Spleen (tissue), 11 donors: ENCODE data around the gene ABCC1. TPM values are rescaled to one million over a fixed set of nuclear protein-coding genes. Genes with fewer than 3 reads are reported as not detected.

ENCODE experiments used
- DNase-seq: peaks from one replicate; pipeline ENCODE4 v3.0.0-alpha.2; 2020
- H3K27ac ChIP-seq, 8 donors: fragments of 200-600 bp; sonication (generic) in 7 of 8; 1 replicate in 4 of 8; 2 replicates in 4 of 8; pipeline versions ENCODE4 v1.5.0 to v1.8.0; 2016 to 2021; ENCODE audit warnings: inconsistent platforms in 4 of 8, mild to moderate bottlenecking in 4 of 8, moderate library complexity in 1 of 8
- H3K27me3 ChIP-seq, 7 donors: fragments of 200-600 bp; sonication (generic) in 6 of 7; replicated peaks in 1 of 7; 1 replicate in 4 of 7; 2 replicates in 3 of 7; pipeline versions ENCODE4 v1.5.0 to v1.8.0; 2016 to 2021; ENCODE audit warnings: inconsistent platforms in 3 of 7, mild to moderate bottlenecking in 1 of 7
- H3K36me3 ChIP-seq, 6 donors: fragments of 200-600 bp; sonication (generic) in 5 of 6; 1 replicate in 4 of 6; 2 replicates in 2 of 6; pipeline versions ENCODE4 v1.5.0 to v1.8.0; 2016 to 2021; ENCODE audit warnings: inconsistent platforms in 2 of 6
- H3K4me1 ChIP-seq, 6 donors: fragments of 200-600 bp; sonication (generic) in 5 of 6; 1 replicate in 3 of 6; 2 replicates in 3 of 6; pipeline versions ENCODE4 v1.5.0 to v1.8.0; 2016 to 2021; ENCODE audit warnings: inconsistent platforms in 3 of 6
- H3K4me3 ChIP-seq, 8 donors: fragments of 200-600 bp; sonication (generic) in 7 of 8; 1 replicate in 4 of 8; 2 replicates in 4 of 8; pipeline versions ENCODE4 v1.5.0 to v1.8.0; 2016 to 2021; ENCODE audit warnings: inconsistent platforms in 4 of 8, mild to moderate bottlenecking in 4 of 8, moderate library complexity in 2 of 8
- H3K9me3 ChIP-seq, 8 donors: fragments of 200-600 bp; sonication (generic) in 7 of 8; 1 replicate in 4 of 8; 2 replicates in 4 of 8; pipeline versions ENCODE4 v1.5.0 to v1.8.0; 2016 to 2021; ENCODE audit warnings: inconsistent platforms in 4 of 8
- POLR2A ChIP-seq, 3 donors: fragments of 450-650 bp; IDR thresholded peaks; one replicate each; pipeline ENCODE4 v1.5.1; 2017; ENCODE audit warnings: antibody characterized with exemption in 3 of 3, mild to moderate bottlenecking in 1 of 3
- POLR2AphosphoS5 ChIP-seq, 3 donors: sonication (generic); formaldehyde crosslinking; IDR thresholded peaks; one replicate each; pipeline ENCODE4 v1.5.1; 2017; ENCODE audit warnings: antibody characterized with exemption in 3 of 3
- WGBS, 5 donors: extraction: QIAGEN DNeasy Blood & Tissue Kit in 3 of 5; methylation state at CpG; one replicate each; pipeline versions ENCODE4 v1.1.5 to v1.1.7; 2013 to 2018; 5-methylcytosine and 5-hydroxymethylcytosine counted together
- intact Hi-C: fragments of 100-400 bp; cut with DNase I; formaldehyde crosslinking; loops from one replicate; pipeline ENCODE4 v1.15.0; 2023; ENCODE audit warnings: low total_unique reads
- polyA plus RNA-seq, 3 donors: library from polyadenylated mRNA; stranded (reverse); fragments of 200-250 nt; gene quantifications; one replicate each; pipeline ENCODE4 v1.2.1, GENCODE V29; 2013
- total RNA-seq, 7 donors: library from RNA; depleted of rRNA in 3 of 7; stranded (reverse); fragments of >200 nt in 3 of 7; fragmentation: NEBNext Ultra II Directional in 4 of 7; extraction: Animal tissue kit (Norgen Biotek cat#: 25700) in 4 of 7; gene quantifications; one replicate each; pipeline versions ENCODE4 v1.1.0 to v1.2.1, GENCODE V29; 2016 to 2021
- TF ChIP-seq, protein P1 (sequence below), 11 experiments: fragments of 200-600 bp in 7 of 11; fragments of 450-650 bp in 4 of 11; sonication (generic) in 4 of 11; IDR thresholded peaks in 8 of 11; conservative IDR thresholded peaks in 3 of 11; 1 replicate in 7 of 11; 2 replicates in 4 of 11; pipeline versions ENCODE4 v1.4.0 to v1.8.0; 2016 to 2021; ENCODE audit warnings: antibody characterized with exemption in 11 of 11, inconsistent platforms in 4 of 11, mild to moderate bottlenecking in 1 of 11
- donor health status: healthy with polysubstance abuse.
- donor health status: DM: no; HTN: no; CAD: no; lungs with moderate emphysema.
- donor health status: DM: no; HTN: no; CAD: no.
- donor health status: Bipolar disorder and iron deficiency.
- donor health status: healthy.
- donor health status: DM: no; HTN: no; CAD: no.
- donor health status: DM: yes; HTN: yes; CAD: no.

ABCC1 gene
- total and polyA plus RNA-seq, 10 donors, result 7.8 to 65.7 (median 52.5) TPM

- Histone ChIP-seq H3K4me1 (no peaks in the 10 kb centered on the region), H3K27ac (no peak overlapping the region), H3K36me3 (peaks cover 0 to 8% (median 0%) of the 10 kb centered on the region in 6 donors), H3K4me3 (no peak overlapping the region), H3K27me3 (no peaks in the 10 kb centered on the region), H3K9me3 (peaks cover 0 to 36% (median 27%) of the 10 kb centered on the region in 8 donors)
- intact Hi-C loops, result no loop called here
- DNase-seq, result no peak
- TF ChIP-seq POLR2AphosphoS5 (IDR thresholded peaks at IDR 0.05), result no peak
- TF ChIP-seq, protein P1, sequence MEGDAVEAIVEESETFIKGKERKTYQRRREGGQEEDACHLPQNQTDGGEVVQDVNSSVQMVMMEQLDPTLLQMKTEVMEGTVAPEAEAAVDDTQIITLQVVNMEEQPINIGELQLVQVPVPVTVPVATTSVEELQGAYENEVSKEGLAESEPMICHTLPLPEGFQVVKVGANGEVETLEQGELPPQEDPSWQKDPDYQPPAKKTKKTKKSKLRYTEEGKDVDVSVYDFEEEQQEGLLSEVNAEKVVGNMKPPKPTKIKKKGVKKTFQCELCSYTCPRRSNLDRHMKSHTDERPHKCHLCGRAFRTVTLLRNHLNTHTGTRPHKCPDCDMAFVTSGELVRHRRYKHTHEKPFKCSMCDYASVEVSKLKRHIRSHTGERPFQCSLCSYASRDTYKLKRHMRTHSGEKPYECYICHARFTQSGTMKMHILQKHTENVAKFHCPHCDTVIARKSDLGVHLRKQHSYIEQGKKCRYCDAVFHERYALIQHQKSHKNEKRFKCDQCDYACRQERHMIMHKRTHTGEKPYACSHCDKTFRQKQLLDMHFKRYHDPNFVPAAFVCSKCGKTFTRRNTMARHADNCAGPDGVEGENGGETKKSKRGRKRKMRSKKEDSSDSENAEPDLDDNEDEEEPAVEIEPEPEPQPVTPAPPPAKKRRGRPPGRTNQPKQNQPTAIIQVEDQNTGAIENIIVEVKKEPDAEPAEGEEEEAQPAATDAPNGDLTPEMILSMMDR (IDR thresholded peaks at IDR 0.05 in 8 of 11, conservative IDR thresholded peaks at IDR 0.05 in 3 of 11), result no peak
- TF ChIP-seq POLR2A (IDR thresholded peaks at IDR 0.05), result no peak
- 62 to 85% (median 75%) methylated on average over 3 of the region's 3 CpGs for WGBS, 5 donors
Observed at GRCh38 chr16:16162591-16162990, 213.2 kb downstream of the ABCC1 start.

DNA sequence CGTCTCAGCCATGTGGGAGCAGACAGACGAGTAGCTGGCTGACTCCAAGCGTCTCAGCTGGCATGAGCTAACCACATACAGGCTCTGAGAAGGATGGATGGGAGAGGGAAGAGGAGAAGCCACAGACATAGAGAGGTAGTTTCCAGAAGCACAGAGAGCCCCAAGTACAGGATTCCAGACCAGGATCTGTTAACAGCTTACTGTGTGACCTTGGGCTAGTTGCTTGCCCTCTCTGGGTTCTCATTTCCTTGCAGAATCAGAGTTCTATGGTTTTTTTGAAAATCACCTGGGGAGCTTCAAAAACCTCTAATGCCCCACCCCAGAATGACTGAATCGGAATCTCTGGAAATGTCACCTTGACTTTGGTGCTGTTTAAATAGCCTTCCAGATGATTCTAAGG lies 213.7 kb downstream of the ABCC1 start:
- Histone ChIP-seq H3K27ac (no peak overlapping the region), H3K4me1 (no peaks in the 10 kb centered on the region), H3K27me3 (no peaks in the 10 kb centered on the region), H3K36me3 (peaks cover 0 to 8% (median 0%) of the 10 kb centered on the region in 6 donors), H3K4me3 (no peak overlapping the region), H3K9me3 (peaks cover 0 to 31% (median 21%) of the 10 kb centered on the region in 8 donors)
- 78 to 96% (median 88%) methylated on average over 4 of the region's 4 CpGs for WGBS, 5 donors
- intact Hi-C loops, result no loop called here
- no peak for DNase-seq
- TF ChIP-seq POLR2A (IDR thresholded peaks at IDR 0.05), result no peak
- no peak for TF ChIP-seq POLR2AphosphoS5 (IDR thresholded peaks at IDR 0.05)
- TF ChIP-seq, protein P1 (IDR thresholded peaks at IDR 0.05 in 8 of 11, conservative IDR thresholded peaks at IDR 0.05 in 3 of 11), result no peak

DNA sequence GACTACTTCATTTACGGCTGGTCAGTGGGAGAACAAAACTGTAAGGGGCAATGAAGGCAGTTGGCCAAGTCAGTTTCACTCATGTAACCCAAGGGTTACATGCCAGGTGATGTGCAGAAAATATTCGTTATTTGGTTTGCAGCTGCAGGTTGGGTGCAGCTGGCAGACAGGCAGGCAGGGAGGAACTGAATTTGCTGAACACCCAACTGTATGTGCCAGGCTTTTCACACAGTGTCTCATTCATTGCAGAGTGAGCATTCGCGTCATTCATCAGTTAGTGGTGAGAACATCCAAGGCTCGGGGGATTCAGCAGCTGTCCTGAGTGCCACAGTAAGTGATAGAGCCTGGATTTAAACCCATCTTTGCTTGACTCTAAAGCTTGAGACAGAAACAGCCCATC lies 214.2 kb downstream of the ABCC1 start:
- intact Hi-C loops, result no loop called here
- Histone ChIP-seq H3K4me3 (no peak overlapping the region), H3K9me3 (peaks cover 0 to 26% (median 17%) of the 10 kb centered on the region in 8 donors), H3K36me3 (peaks cover 0 to 8% (median 0%) of the 10 kb centered on the region in 6 donors), H3K27me3 (no peaks in the 10 kb centered on the region), H3K4me1 (no peaks in the 10 kb centered on the region), H3K27ac (no peak overlapping the region)
- no peak for DNase-seq
- TF ChIP-seq, protein P1 (IDR thresholded peaks at IDR 0.05 in 8 of 11, conservative IDR thresholded peaks at IDR 0.05 in 3 of 11), result no peak
- TF ChIP-seq POLR2AphosphoS5 (IDR thresholded peaks at IDR 0.05), result no peak
- TF ChIP-seq POLR2A (IDR thresholded peaks at IDR 0.05), result no peak
- 76 to 82% (median 76%) methylated on average over 5 of the region's 5 CpGs for WGBS, 5 donors

- H3K36me3 ChIP-seq, result peaks cover 0 to 7% (median 0%) of the 10 kb centered on the region in 6 donors
- H3K27ac ChIP-seq, result no peak overlapping the region
- DNase-seq, result no peak
- WGBS, 5 donors, result 76 to 91% (median 82%) methylated on average over 3 of the region's 3 CpGs
- no peak for TF ChIP-seq POLR2A (IDR thresholded peaks at IDR 0.05)
- no peak for TF ChIP-seq POLR2AphosphoS5 (IDR thresholded peaks at IDR 0.05)
- TF ChIP-seq, protein P1 (IDR thresholded peaks at IDR 0.05 in 8 of 11, conservative IDR thresholded peaks at IDR 0.05 in 3 of 11), result no peak
- intact Hi-C loops, result no loop called here
- no peak overlapping the region for H3K4me3 ChIP-seq
- H3K4me1 ChIP-seq, result no peaks in the 10 kb centered on the region
- H3K27me3 ChIP-seq, result no peaks in the 10 kb centered on the region
- peaks cover 0 to 19% (median 10%) of the 10 kb centered on the region in 8 donors for H3K9me3 ChIP-seq
Observed at GRCh38 chr16:16164243-16164642, 214.8 kb downstream of the ABCC1 start.
